Measurements from ENCODE around the gene MINAR2. TPM values are rescaled to one million over a fixed set of nuclear protein-coding genes. Genes with fewer than 3 reads are reported as not detected.

Gene MINAR2
- total RNA-seq, 1 donor from 2014 or later: not detected

DNA sequence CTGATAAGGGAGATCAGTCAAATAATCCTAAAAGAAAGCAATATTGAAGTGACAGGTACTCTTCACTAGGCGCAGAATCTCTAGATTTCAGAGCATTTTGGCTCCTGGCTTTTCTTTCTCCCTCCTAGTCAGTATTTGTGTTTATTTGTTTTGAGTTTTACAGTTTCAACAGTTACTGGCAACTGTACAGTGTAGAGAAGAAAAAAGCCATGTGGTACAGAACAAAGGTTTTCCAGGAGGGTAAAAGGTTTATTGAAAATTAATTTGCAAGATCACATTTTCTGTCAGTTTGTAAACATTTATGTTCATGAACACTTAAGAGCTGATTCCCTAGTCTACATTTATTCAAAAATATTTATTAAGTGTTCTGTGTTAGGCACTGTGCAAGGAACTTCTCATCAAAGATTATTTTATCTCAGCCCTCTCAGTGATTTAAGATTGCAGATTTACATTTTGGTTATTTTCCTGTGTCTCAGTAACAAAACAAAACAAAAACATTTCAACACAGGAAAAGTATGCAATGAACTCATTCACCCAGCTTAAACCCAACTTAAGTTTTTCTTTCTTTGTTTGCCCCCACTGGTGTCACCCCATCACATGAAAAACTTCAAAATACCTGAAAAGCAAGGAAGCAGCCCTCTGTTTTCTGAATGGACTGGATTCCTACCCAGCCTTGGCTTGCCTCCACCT lies 12.9 kb downstream of the MINAR2 start:
- no peaks in the 10 kb centered on the region for H3K36me3 ChIP-seq
- DNase-seq (ENCODE audit: extremely low spot score in 2 of 2): no peak
- no peak overlapping the region for H3K4me3 ChIP-seq
- intact Hi-C loops (cut with DNase I): no loop called here
- no peaks in the 10 kb centered on the region for H3K4me1 ChIP-seq
- TF ChIP-seq CTCF (IDR thresholded peaks at IDR 0.05) (no peak), POLR2AphosphoS5 (IDR thresholded peaks at IDR 0.05; ENCODE audit: insufficient read depth in 1 of 2, low read depth in 1 of 2) (no peak), POLR2A (IDR thresholded peaks at IDR 0.05) (no peak)
- H3K27ac ChIP-seq: no peak overlapping the region
- H3K27me3 ChIP-seq: no peaks in the 10 kb centered on the region
- no peaks in the 10 kb centered on the region for H3K9me3 ChIP-seq

DNA sequence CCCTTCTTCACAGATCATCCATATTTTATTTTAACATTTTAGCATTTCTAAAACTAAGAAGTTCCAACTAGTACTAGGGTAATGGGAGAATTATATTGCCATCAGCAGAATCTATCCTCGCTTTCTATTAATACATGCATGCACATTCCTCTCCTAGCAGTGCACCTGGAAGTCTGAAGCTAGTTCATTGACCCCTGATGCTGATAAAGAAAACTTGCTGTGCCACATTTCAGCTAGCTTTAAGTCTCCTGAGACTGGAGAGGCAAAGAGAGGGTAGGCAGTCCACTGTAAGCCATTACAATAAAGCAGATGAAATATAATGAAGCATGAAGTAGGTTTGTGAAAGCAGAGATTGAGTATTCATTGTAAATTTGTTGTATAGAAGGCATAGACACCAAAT lies 15.8 kb downstream of the MINAR2 start:
- DNase-seq (ENCODE audit: extremely low spot score in 2 of 2): no peak
- Histone ChIP-seq H3K27ac (no peak overlapping the region), H3K4me3 (no peak overlapping the region), H3K9me3 (no peaks in the 10 kb centered on the region), H3K27me3 (no peaks in the 10 kb centered on the region), H3K4me1 (no peaks in the 10 kb centered on the region), H3K36me3 (no peaks in the 10 kb centered on the region)
- intact Hi-C loops (cut with DNase I): no loop called here
- no peak for TF ChIP-seq POLR2A (IDR thresholded peaks at IDR 0.05)
- TF ChIP-seq POLR2AphosphoS5 (IDR thresholded peaks at IDR 0.05; ENCODE audit: insufficient read depth in 1 of 2, low read depth in 1 of 2): no peak
- TF ChIP-seq CTCF (IDR thresholded peaks at IDR 0.05): no peak

DNA sequence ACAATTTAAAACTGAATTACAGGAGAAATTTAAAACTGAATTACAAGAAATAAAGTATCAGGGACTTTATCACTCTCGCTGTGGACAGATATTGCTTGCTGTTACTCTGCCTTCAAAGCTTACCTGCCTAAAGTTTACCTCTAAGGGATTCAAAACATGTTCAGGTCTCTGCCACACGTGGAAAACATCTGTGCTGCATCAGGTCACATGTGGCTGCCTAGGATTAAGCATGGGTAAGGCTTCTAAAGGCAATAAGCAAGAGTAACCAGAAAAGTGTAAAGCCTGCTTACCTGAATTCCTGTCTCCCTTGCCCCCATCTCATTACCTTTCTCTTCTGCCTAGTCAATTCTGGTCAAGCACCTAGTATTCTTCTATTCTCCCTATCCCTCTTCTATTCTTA lies 18.9 kb downstream of the MINAR2 start:
- H3K4me1 ChIP-seq: no peaks in the 10 kb centered on the region
- H3K9me3 ChIP-seq: no peaks in the 10 kb centered on the region
- H3K4me3 ChIP-seq: no peak overlapping the region
- H3K27me3 ChIP-seq: no peaks in the 10 kb centered on the region
- no peak for TF ChIP-seq POLR2A (IDR thresholded peaks at IDR 0.05)
- TF ChIP-seq CTCF (IDR thresholded peaks at IDR 0.05): no peak
- TF ChIP-seq POLR2AphosphoS5 (IDR thresholded peaks at IDR 0.05; ENCODE audit: insufficient read depth in 1 of 2, low read depth in 1 of 2): no peak
- intact Hi-C loops (cut with DNase I): loop anchor here (5.0 kb wide), 1 partner anchor 859 kb away; no protein-coding TSS in a partner anchor
- H3K27ac ChIP-seq: no peak overlapping the region
- no peak for DNase-seq (ENCODE audit: extremely low spot score in 2 of 2)
- no peaks in the 10 kb centered on the region for H3K36me3 ChIP-seq

DNA sequence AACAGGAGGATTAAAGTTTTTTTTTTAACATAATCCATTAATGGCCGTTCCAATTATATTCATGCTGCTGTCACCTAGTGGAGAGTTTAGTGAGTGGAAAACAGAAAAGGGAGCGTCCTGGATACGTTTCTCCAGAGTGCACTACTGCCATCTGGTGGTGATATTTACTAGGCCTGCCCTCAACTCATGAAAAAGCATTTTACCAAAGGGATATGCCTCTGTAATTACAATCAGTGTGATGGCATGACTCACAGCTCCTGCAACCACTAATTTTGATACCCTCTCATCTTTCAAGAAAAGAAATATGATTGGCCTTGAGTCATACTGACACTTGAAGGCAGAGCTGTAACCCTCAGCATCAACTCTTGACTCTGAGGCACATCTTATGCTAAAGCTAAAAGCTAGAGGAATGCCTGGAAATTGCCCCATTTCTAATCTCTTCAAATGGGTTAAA lies 20.1 kb downstream of the MINAR2 start:
- no peak overlapping the region for H3K4me3 ChIP-seq
- DNase-seq (ENCODE audit: extremely low spot score in 2 of 2): no peak
- no peaks in the 10 kb centered on the region for H3K4me1 ChIP-seq
- H3K9me3 ChIP-seq: no peaks in the 10 kb centered on the region
- H3K36me3 ChIP-seq: no peaks in the 10 kb centered on the region
- no peaks in the 10 kb centered on the region for H3K27me3 ChIP-seq
- TF ChIP-seq POLR2A (IDR thresholded peaks at IDR 0.05) (no peak), POLR2AphosphoS5 (IDR thresholded peaks at IDR 0.05; ENCODE audit: insufficient read depth in 1 of 2, low read depth in 1 of 2) (peak in 1 of 2 donors; percentile 53), CTCF (IDR thresholded peaks at IDR 0.05) (peak; percentile 93 to 96 (median 96))
- no peak overlapping the region for H3K27ac ChIP-seq
- intact Hi-C loops (cut with DNase I): loop anchor here (5.0 kb wide), 1 partner anchor 861 kb away; no protein-coding TSS in a partner anchor

- no peaks in the 10 kb centered on the region for H3K9me3 ChIP-seq
- TF ChIP-seq POLR2AphosphoS5 (IDR thresholded peaks at IDR 0.05; ENCODE audit: insufficient read depth in 1 of 2, low read depth in 1 of 2) (no peak), POLR2A (IDR thresholded peaks at IDR 0.05) (no peak), CTCF (IDR thresholded peaks at IDR 0.05) (no peak)
- no peak for DNase-seq (ENCODE audit: extremely low spot score in 2 of 2)
- no peaks in the 10 kb centered on the region for H3K36me3 ChIP-seq
- intact Hi-C loops (cut with DNase I): loop anchor here (5.0 kb wide), 1 partner anchor 861 kb away; no protein-coding TSS in a partner anchor
- no peaks in the 10 kb centered on the region for H3K4me1 ChIP-seq
- no peak overlapping the region for H3K4me3 ChIP-seq
- H3K27me3 ChIP-seq: no peaks in the 10 kb centered on the region
- H3K27ac ChIP-seq: no peak overlapping the region
Measured at GRCh38 chr5:129768735-129769134, 20.8 kb downstream of the MINAR2 start.

Measured in vagina (tissue), 2 donors.